H1 (cell line): ENCODE measurements around the gene COL8A1. TPM values are rescaled to one million over a fixed set of nuclear protein-coding genes. Genes with fewer than 3 reads are reported as not detected.

Experiments
- BCL11A ChIP-seq, 2 experiments: IDR thresholded peaks; one replicate each; pipeline ENCODE4 v1.6.1; 2011; ENCODE audit warnings: low read depth in 2 of 2, low read length in 2 of 2, mild to moderate bottlenecking in 2 of 2
- CHD7 ChIP-seq: fragments of 300-600 bp; sonication (generic); IDR thresholded peaks from 2 replicates; pipeline ENCODE4 v1.7.1; 2012; ENCODE audit warnings: low read length, moderate library complexity, mild to moderate bottlenecking, inconsistent platforms; ENCODE audit not compliant: insufficient replicate concordance
- CTBP2 ChIP-seq: IDR thresholded peaks from 2 replicates; pipeline ENCODE4 v1.7.0; 2011; ENCODE audit warnings: borderline replicate concordance, mild to moderate bottlenecking, moderate library complexity, mixed read lengths, low read length; ENCODE audit not compliant: insufficient read depth, insufficient read length
- JUN ChIP-seq: IDR thresholded peaks from 2 replicates; pipeline ENCODE4 v1.6.1; 2011; ENCODE audit warnings: low read depth, mild to moderate bottlenecking, improper control_type of control experiment, low read length
- MAFK ChIP-seq: IDR thresholded peaks from 2 replicates; pipeline ENCODE4 v1.6.1; 2012; ENCODE audit warnings: low read depth, mild to moderate bottlenecking, improper control_type of control experiment, low read length
- NANOG ChIP-seq: IDR thresholded peaks from 2 replicates; pipeline ENCODE4 v1.6.1; 2011; ENCODE audit warnings: low read length, low read depth, mild to moderate bottlenecking, inconsistent platforms; ENCODE audit not compliant: insufficient read depth, poor library complexity, severe bottlenecking
- NRF1 ChIP-seq: IDR thresholded peaks from 2 replicates; pipeline ENCODE4 v1.6.1; 2011; ENCODE audit warnings: mild to moderate bottlenecking, low read depth, low read length, improper control_type of control experiment
- PHF8 ChIP-seq: fragments of 200-600 bp; sonication (generic); conservative IDR thresholded peaks from 2 replicates; pipeline ENCODE4 v1.7.1; 2012; ENCODE audit warnings: low read depth, mild to moderate bottlenecking, inconsistent platforms, low read length, moderate library complexity
- RXRA ChIP-seq: IDR thresholded peaks from 2 replicates; pipeline ENCODE4 v1.6.1; 2011; ENCODE audit warnings: low read depth, mild to moderate bottlenecking, low read length, moderate library complexity; ENCODE audit not compliant: insufficient read depth
- polyA plus RNA-seq, 7 experiments: library from polyadenylated mRNA; depleted of rRNA in 3 of 7; stranded (reverse) in 5 of 7; unstranded in 2 of 7; fragments of >200 nt in 5 of 7; fragments of 200-250 nt in 2 of 7; gene quantifications; 1 replicate in 5 of 7; 2 replicates in 1 of 7; 4 replicates in 1 of 7; pipeline versions ENCODE4 v1.2.1 to v1.2.3, GENCODE V29; 2011 to 2013; ENCODE audit warnings: missing spikeins in 2 of 7, mixed read lengths in 2 of 7
- total RNA-seq: library from RNA; stranded (reverse); fragmentation: NEBNext Ultra II Directional; extraction: Animal tissue kit (Norgen Biotek cat#: 25700); gene quantifications from 2 replicates; pipeline ENCODE4 v1.2.1, GENCODE V29; 2021

COL8A1 gene
- total and polyA plus RNA-seq, 2 of the 8 experiments (the other 6 are each of a cell fraction or from before 2014, with no cell fraction given), result 0.21 to 1.2 TPM

- TF ChIP-seq CTBP2 (no peak), PHF8 (no peak), NRF1 (no peak), JUN (no peak), MAFK (no peak), RXRA (no peak), BCL11A (IDR thresholded peaks at IDR 0.05; ENCODE audit: low read depth in 2 of 2, low read length in 2 of 2) (no peak), NANOG (no peak), CHD7 (no peak)
- TF ChIP-seq, all 59 proteins: peak for 0
Measured at GRCh38 chr3:99833617-99834205, 195.3 kb downstream of the COL8A1 start (continued).
